Sigmoid colon (tissue), 7 donors: ENCODE measurements around the gene HS3ST3B1. TPM values are rescaled to one million over a fixed set of nuclear protein-coding genes. Genes with fewer than 3 reads are reported as not detected.

Experiments used
- DNase-seq: peaks from one replicate; pipeline ENCODE4 v3.0.0-alpha.2; 2019
- H3K27ac ChIP-seq, 4 donors: fragments of 200-600 bp; sonication (generic); one replicate each; pipeline ENCODE4 v1.5.1; 2016 to 2019; ENCODE audit warnings: mild to moderate bottlenecking in 1 of 4
- H3K27me3 ChIP-seq, 3 donors: fragments of 200-600 bp; sonication (generic); one replicate each; pipeline ENCODE4 v1.5.1; 2019; ENCODE audit warnings: mild to moderate bottlenecking in 1 of 3
- H3K36me3 ChIP-seq, 4 donors: fragments of 200-600 bp; sonication (generic); one replicate each; pipeline ENCODE4 v1.5.1; 2016 to 2019
- H3K4me1 ChIP-seq, 4 donors: fragments of 200-600 bp; sonication (generic); one replicate each; pipeline ENCODE4 v1.5.1; 2017 to 2019
- H3K4me3 ChIP-seq, 4 donors: fragments of 200-600 bp; sonication (generic); one replicate each; pipeline ENCODE4 v1.5.1; 2017 to 2019; ENCODE audit warnings: mild to moderate bottlenecking in 2 of 4, moderate library complexity in 1 of 4
- H3K9me3 ChIP-seq, 4 donors: fragments of 200-600 bp in 3 of 4; sonication (generic) in 3 of 4; one replicate each; pipeline versions ENCODE4 v1.5.1 to v1.6.1; 2013 to 2019
- CTCF ChIP-seq, 4 experiments: fragments of 450-650 bp in 3 of 4; fragments of 200-600 bp in 1 of 4; IDR thresholded peaks; one replicate each; pipeline ENCODE4 v1.5.1; 2016 to 2019; ENCODE audit warnings: antibody characterized with exemption in 4 of 4, mild to moderate bottlenecking in 3 of 4, moderate library complexity in 2 of 4
- EP300 ChIP-seq, 4 donors: sonication (generic); formaldehyde crosslinking; IDR thresholded peaks; one replicate each; pipeline ENCODE4 v1.6.1; 2017; ENCODE audit warnings: antibody characterized with exemption in 4 of 4
- POLR2A ChIP-seq, 2 donors: fragments of 450-650 bp; IDR thresholded peaks; one replicate each; pipeline ENCODE4 v1.6.1; 2016; ENCODE audit warnings: antibody characterized with exemption in 2 of 2, mild to moderate bottlenecking in 2 of 2, moderate library complexity in 2 of 2
- POLR2AphosphoS5 ChIP-seq, 4 donors: sonication (generic); formaldehyde crosslinking; IDR thresholded peaks; one replicate each; pipeline ENCODE4 v1.6.1; 2017; ENCODE audit warnings: antibody characterized with exemption in 4 of 4
- WGBS, 2 donors: extraction: QIAGEN DNeasy Blood & Tissue Kit; methylation state at CpG; one replicate each; pipeline ENCODE4 v1.1.7; 2013; 5-methylcytosine and 5-hydroxymethylcytosine counted together
- intact Hi-C: fragments of 100-400 bp; cut with DNase I; formaldehyde crosslinking; loops from one replicate; pipeline ENCODE4 v1.15.1; 2023
- polyA plus RNA-seq, 3 donors: library from polyadenylated mRNA; stranded (reverse); fragments of 200-250 nt; gene quantifications; one replicate each; pipeline ENCODE4 v1.2.3, GENCODE V29; 2013
- total RNA-seq, 4 donors: library from RNA; depleted of rRNA; stranded (reverse); fragments of >200 nt; gene quantifications; one replicate each; pipeline ENCODE4 v1.1.0, GENCODE V29; 2016
- donor health status: healthy with polysubstance abuse.
- donor health status: Bipolar disorder and iron deficiency.
- donor health status: healthy.

The HS3ST3B1 gene
- total and polyA plus RNA-seq, 7 donors, result 0.46 to 3.0 (median 1.1) TPM

GRCh38 chr17:14294876-14295275, 6.0 kb upstream of the HS3ST3B1 start:
- peaks cover 43 to 93% (median 66%) of the 10 kb centered on the region in 3 donors for H3K27me3 ChIP-seq

GRCh38 chr17:14295676-14296075, 5.2 kb upstream of the HS3ST3B1 start:
- intact Hi-C loops, result no loop called here

More at GRCh38 chr17:14294876-14295275, 6.0 kb upstream of the HS3ST3B1 start:
- H3K9me3 ChIP-seq, result no peaks in the 10 kb centered on the region
- 47 to 63% methylated on average over 20 of the region's 20 CpGs for WGBS, 2 donors
- H3K36me3 ChIP-seq, result no peaks in the 10 kb centered on the region
- intact Hi-C loops, result no loop called here
- no peak overlapping the region for H3K4me3 ChIP-seq
- TF ChIP-seq POLR2A (IDR thresholded peaks at IDR 0.05) (no peak), CTCF (IDR thresholded peaks at IDR 0.05) (no peak), POLR2AphosphoS5 (IDR thresholded peaks at IDR 0.05) (no peak), EP300 (IDR thresholded peaks at IDR 0.05) (no peak)
- no peak overlapping the region for H3K27ac ChIP-seq
- peaks cover 0 to 22% (median 18%) of the 10 kb centered on the region in 4 donors for H3K4me1 ChIP-seq
- DNase-seq, result no peak

GRCh38 chr17:14296166-14296910, 4.5 kb upstream of the HS3ST3B1 start:
- Histone ChIP-seq H3K4me1 (peaks cover 0 to 36% (median 29%) of the 10 kb centered on the region in 4 donors), H3K36me3 (no peaks in the 10 kb centered on the region), H3K27me3 (peaks cover 49 to 99% (median 77%) of the 10 kb centered on the region in 3 donors), H3K27ac (no peak overlapping the region), H3K9me3 (no peaks in the 10 kb centered on the region), H3K4me3 (no peak overlapping the region)
- TF ChIP-seq POLR2AphosphoS5 (IDR thresholded peaks at IDR 0.05) (no peak), EP300 (IDR thresholded peaks at IDR 0.05) (no peak), CTCF (IDR thresholded peaks at IDR 0.05) (no peak)
- intact Hi-C loops, result no loop called here
- 58 to 76% methylated on average over 12 of the region's 12 CpGs for WGBS, 2 donors
- no peak for DNase-seq

More at GRCh38 chr17:14295676-14296075, 5.2 kb upstream of the HS3ST3B1 start:
- Histone ChIP-seq H3K36me3 (no peaks in the 10 kb centered on the region), H3K27ac (no peak overlapping the region), H3K4me1 (peaks cover 0 to 30% (median 23%) of the 10 kb centered on the region in 4 donors), H3K4me3 (no peak overlapping the region), H3K27me3 (peaks cover 44 to 99% (median 70%) of the 10 kb centered on the region in 3 donors), H3K9me3 (no peaks in the 10 kb centered on the region)
- DNase-seq, result no peak
- 88 to 90% methylated on average over 9 of the region's 9 CpGs for WGBS, 2 donors
- TF ChIP-seq POLR2A (IDR thresholded peaks at IDR 0.05) (no peak), POLR2AphosphoS5 (IDR thresholded peaks at IDR 0.05) (no peak), EP300 (IDR thresholded peaks at IDR 0.05) (no peak), CTCF (IDR thresholded peaks at IDR 0.05) (no peak)

GRCh38 chr17:14297161-14297851, 3.6 kb upstream of the HS3ST3B1 start:
- peaks cover 59 to 100% (median 83%) of the 10 kb centered on the region in 3 donors for H3K27me3 ChIP-seq
- WGBS, 2 donors, result 2 to 3% methylated on average over 63 of the region's 63 CpGs
- no peak for DNase-seq
- TF ChIP-seq CTCF (IDR thresholded peaks at IDR 0.05) (no peak), POLR2A (IDR thresholded peaks at IDR 0.05) (no peak), POLR2AphosphoS5 (IDR thresholded peaks at IDR 0.05) (no peak), EP300 (IDR thresholded peaks at IDR 0.05) (no peak)
- no peaks in the 10 kb centered on the region for H3K9me3 ChIP-seq
- no peak overlapping the region for H3K27ac ChIP-seq
- peak overlapping the region in 3 of 4 donors; percentile 26 to 41 (median 31) for H3K4me3 ChIP-seq
- intact Hi-C loops, result no loop called here
- H3K4me1 ChIP-seq, result peaks cover 0 to 46% (median 39%) of the 10 kb centered on the region in 4 donors
- H3K36me3 ChIP-seq, result no peaks in the 10 kb centered on the region
